Measurements from ENCODE around the gene UGT8.

The UGT8 gene

GRCh38 chr4:114598191-114599121, at the start of gene UGT8:
Gene UGT8, plus strand, starts transcription at chr4:114598807. Its CDS starts 24,074 bp downstream, at chr4:114622881.
- Histone ChIP-seq H3K4me3 (ENCODE audit: low read depth, low read length) (peak within 1 kb of the TSS; percentile 83), H3K27ac (peak within 1 kb of the TSS; percentile 87), H3K36me3 (no peaks in the 10 kb centered on the region), H3K9me3 (ENCODE audit: severe bottlenecking) (peaks cover 4% of the 10 kb centered on the region), H3K27me3 (ENCODE audit: insufficient read depth, low read depth, severe bottlenecking) (no peaks in the 10 kb centered on the region)
- TF ChIP-seq CTCF (IDR thresholded peaks at IDR 0.05; ENCODE audit: low read depth, low read length): no peak
- peak; percentile 95 for DNase-seq

GRCh38 chr4:114549638-114550037, 49.0 kb upstream of the UGT8 start:
- TF ChIP-seq CTCF (IDR thresholded peaks at IDR 0.05; ENCODE audit: low read depth, low read length): no peak
- H3K27ac ChIP-seq: no peak overlapping the region
- H3K4me3 ChIP-seq (ENCODE audit: low read depth, low read length): no peak overlapping the region
- no peaks in the 10 kb centered on the region for H3K27me3 ChIP-seq (ENCODE audit: insufficient read depth, low read depth, severe bottlenecking)
- H3K9me3 ChIP-seq (ENCODE audit: severe bottlenecking): peaks cover 8% of the 10 kb centered on the region
- DNase-seq: no peak
- no peaks in the 10 kb centered on the region for H3K36me3 ChIP-seq

GRCh38 chr4:114558446-114559020, 40.1 kb upstream of the UGT8 start:
- Histone ChIP-seq H3K27me3 (ENCODE audit: insufficient read depth, low read depth, severe bottlenecking) (no peaks in the 10 kb centered on the region), H3K9me3 (ENCODE audit: severe bottlenecking) (peaks cover 14% of the 10 kb centered on the region), H3K36me3 (no peaks in the 10 kb centered on the region), H3K27ac (no peak overlapping the region), H3K4me3 (ENCODE audit: low read depth, low read length) (no peak overlapping the region)
- no peak for TF ChIP-seq CTCF (IDR thresholded peaks at IDR 0.05; ENCODE audit: low read depth, low read length)
- DNase-seq: no peak

GRCh38 chr4:114561590-114561989, 37.0 kb upstream of the UGT8 start:
- H3K36me3 ChIP-seq: no peaks in the 10 kb centered on the region

GRCh38 chr4:114562176-114562904, 36.3 kb upstream of the UGT8 start:
- Histone ChIP-seq H3K27ac (no peak overlapping the region), H3K9me3 (ENCODE audit: severe bottlenecking) (peaks cover 14% of the 10 kb centered on the region), H3K36me3 (no peaks in the 10 kb centered on the region), H3K27me3 (ENCODE audit: insufficient read depth, low read depth, severe bottlenecking) (no peaks in the 10 kb centered on the region), H3K4me3 (ENCODE audit: low read depth, low read length) (no peak overlapping the region)
- no peak for TF ChIP-seq CTCF (IDR thresholded peaks at IDR 0.05; ENCODE audit: low read depth, low read length)
- DNase-seq: no peak

More at GRCh38 chr4:114561590-114561989, 37.0 kb upstream of the UGT8 start:
- Histone ChIP-seq H3K27me3 (ENCODE audit: insufficient read depth, low read depth, severe bottlenecking) (no peaks in the 10 kb centered on the region), H3K27ac (no peak overlapping the region), H3K4me3 (ENCODE audit: low read depth, low read length) (no peak overlapping the region), H3K9me3 (ENCODE audit: severe bottlenecking) (peaks cover 14% of the 10 kb centered on the region)
- no peak for DNase-seq
- no peak for TF ChIP-seq CTCF (IDR thresholded peaks at IDR 0.05; ENCODE audit: low read depth, low read length)

All from WERI-Rb-1 (cell line).